CD14-positive monocyte (primary cell): ENCODE data around the gene PAMR1. TPM values are rescaled to one million over a fixed set of nuclear protein-coding genes. Genes with fewer than 3 reads are reported as not detected.

Experiments used
- DNase-seq, 3 donors: peaks; one replicate each; pipeline ENCODE4 v3.0.0-alpha.2; 2011 to 2022
- H2AFZ ChIP-seq: 2 replicates; pipeline ENCODE4 v1.6.0; 2012; ENCODE audit warnings: mild to moderate bottlenecking, low read depth, low read length, inconsistent platforms; ENCODE audit not compliant: insufficient read depth, poor library complexity, severe bottlenecking
- H3K27ac ChIP-seq, 2 donors: 1 replicate in 1 of 2; 2 replicates in 1 of 2; pipeline ENCODE4 v1.5.1; 2012 to 2013; ENCODE audit warnings: low read length in 2 of 2, control low read depth in 1 of 2, inconsistent platforms in 1 of 2, low read depth in 1 of 2, mild to moderate bottlenecking in 1 of 2
- H3K27me3 ChIP-seq, 2 donors: one replicate each; pipeline versions ENCODE4 v1.6.0 to v1.6.1; 2011 to 2013; ENCODE audit warnings: low read length in 2 of 2; ENCODE audit not compliant: control insufficient read depth in 2 of 2, insufficient read depth in 2 of 2
- H3K36me3 ChIP-seq, 2 donors: replicated peaks in 1 of 2; 1 replicate in 1 of 2; 2 replicates in 1 of 2; pipeline versions ENCODE4 v1.5.1 to v1.6.1; 2012 to 2013; ENCODE audit warnings: low read length in 2 of 2, control low read depth in 1 of 2, inconsistent platforms in 1 of 2, mild to moderate bottlenecking in 1 of 2; ENCODE audit not compliant: insufficient read depth in 2 of 2, control insufficient read depth in 1 of 2
- H3K4me1 ChIP-seq, 2 donors: 1 replicate in 1 of 2; 2 replicates in 1 of 2; pipeline versions ENCODE4 v1.5.1 to v1.6.1; 2012 to 2013; ENCODE audit warnings: low read length in 2 of 2, control low read depth in 1 of 2, inconsistent platforms in 1 of 2, mild to moderate bottlenecking in 1 of 2, moderate library complexity in 1 of 2; ENCODE audit not compliant: insufficient read depth in 2 of 2, control insufficient read depth in 1 of 2
- H3K4me2 ChIP-seq: replicated peaks from 2 replicates; pipeline ENCODE3; 2012; ENCODE audit warnings: low read length, moderate library complexity, mild to moderate bottlenecking; ENCODE audit not compliant: poor library complexity, severe bottlenecking; ENCODE audit errors: extremely low read depth
- H3K4me3 ChIP-seq, 3 experiments: fragments of 200-600 bp in 1 of 3; sonication (generic) in 1 of 3; replicated peaks in 1 of 3; 1 replicate in 2 of 3; 2 replicates in 1 of 3; pipeline ENCODE4 v1.5.1; 2011 to 2013; ENCODE audit warnings: low read length in 3 of 3, mild to moderate bottlenecking in 3 of 3, control low read depth in 2 of 3, low read depth in 2 of 3, inconsistent platforms in 1 of 3, moderate library complexity in 1 of 3
- H3K79me2 ChIP-seq: 2 replicates; pipeline ENCODE4 v1.6.0; 2012; ENCODE audit warnings: mild to moderate bottlenecking, control low read depth, inconsistent platforms, low read length, moderate library complexity; ENCODE audit not compliant: insufficient read depth
- H3K9ac ChIP-seq: 2 replicates; pipeline ENCODE4 v1.6.0; 2017; ENCODE audit warnings: low read length, mild to moderate bottlenecking; ENCODE audit not compliant: insufficient read depth, poor library complexity, severe bottlenecking
- H3K9me3 ChIP-seq, 2 donors: replicated peaks in 1 of 2; 1 replicate in 1 of 2; 2 replicates in 1 of 2; pipeline versions ENCODE4 v1.5.1 to v1.6.1; 2012 to 2013; ENCODE audit warnings: low read length in 2 of 2, control low read depth in 1 of 2; ENCODE audit not compliant: control insufficient read depth in 1 of 2, insufficient read depth in 1 of 2
- H4K20me1 ChIP-seq: 2 replicates; pipeline ENCODE4 v1.6.0; 2012; ENCODE audit warnings: mild to moderate bottlenecking, low read length, control low read depth, moderate library complexity; ENCODE audit not compliant: insufficient read depth
- H3K27ac Mint-ChIP-seq, 7 donors: one replicate each; pipeline ENCODE4 v1.8.0; 2020; ENCODE audit warnings: mild to moderate bottlenecking in 7 of 7, mixed read lengths in 7 of 7, moderate library complexity in 6 of 7, inconsistent platforms in 2 of 7
- H3K27me3 Mint-ChIP-seq, 3 donors: one replicate each; pipeline ENCODE4 v1.8.0; 2021 to 2022; ENCODE audit warnings: low read depth in 3 of 3, mild to moderate bottlenecking in 3 of 3, mixed read lengths in 3 of 3, moderate library complexity in 3 of 3, inconsistent platforms in 1 of 3
- H3K36me3 Mint-ChIP-seq, 2 donors: one replicate each; pipeline ENCODE4 v1.8.0; 2020; ENCODE audit warnings: mixed read lengths in 2 of 2, inconsistent platforms in 1 of 2, mild to moderate bottlenecking in 1 of 2
- H3K4me1 Mint-ChIP-seq: one replicate; pipeline ENCODE4 v1.8.0; 2020; ENCODE audit warnings: mild to moderate bottlenecking, mixed read lengths
- H3K4me3 Mint-ChIP-seq, 2 donors: one replicate each; pipeline ENCODE4 v1.8.0; 2020; ENCODE audit warnings: mild to moderate bottlenecking in 2 of 2, mixed read lengths in 2 of 2, moderate library complexity in 1 of 2
- H3K9me3 Mint-ChIP-seq, 7 donors: one replicate each; pipeline ENCODE4 v1.8.0; 2020 to 2022; ENCODE audit warnings: mixed read lengths in 7 of 7, mild to moderate bottlenecking in 6 of 7, moderate library complexity in 6 of 7, inconsistent platforms in 2 of 7
- WGBS: methylation state at CpG from one replicate; pipeline ENCODE4 v1.1.5; 2013; ENCODE audit warnings: missing lambda C conversion rate; ENCODE audit not compliant: insufficient coverage; 5-methylcytosine and 5-hydroxymethylcytosine counted together
- intact Hi-C, 2 donors: fragments of 100-400 bp; cut with micrococcal nuclease; formaldehyde crosslinking; loops; one replicate each; pipeline versions ENCODE4 v1.15.0 to v1.15.1; 2023
- polyA plus RNA-seq, 3 donors: library from polyadenylated mRNA; depleted of rRNA in 1 of 3; unstranded in 2 of 3; stranded (reverse) in 1 of 3; fragments of 300-500 nt in 2 of 3; fragments of >200 nt in 1 of 3; fragmentation: Illumina TruSeq in 2 of 3; gene quantifications; 1 replicate in 2 of 3; 2 replicates in 1 of 3; pipeline ENCODE4 v1.2.3, GENCODE V29; 2012 to 2021
- TF ChIP-seq, protein P1 (sequence below): fragments of 200-600 bp; IDR thresholded peaks from one replicate; pipeline ENCODE4 v1.8.0; 2022; ENCODE audit warnings: antibody characterized with exemption, mild to moderate bottlenecking

The PAMR1 gene
- polyA plus RNA-seq, 3 donors, result not detected

DNA sequence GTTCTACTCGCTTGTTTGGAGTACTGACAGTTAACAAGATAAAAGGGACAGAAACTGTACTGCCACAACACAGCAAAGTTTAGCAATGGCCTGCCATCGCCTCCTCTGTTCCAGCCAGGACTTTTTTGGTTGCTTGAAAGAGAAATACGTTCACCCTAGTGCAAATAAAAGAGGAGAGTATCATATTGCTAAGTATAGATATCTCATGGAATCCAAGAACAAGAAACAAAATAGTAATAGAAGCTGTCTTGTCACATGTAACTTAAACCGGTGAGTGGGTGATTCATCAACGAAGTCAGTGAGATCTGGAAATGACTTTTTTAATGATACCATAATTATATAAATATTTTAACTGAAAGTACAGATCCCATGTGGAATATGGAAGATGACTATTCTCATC, 141.5 kb downstream of the PAMR1 start:
- H3K9me3 ChIP-seq, result no peaks in the 10 kb centered on the region
- H3K36me3 Mint-ChIP-seq, result no peaks in the 10 kb centered on the region
- no peak overlapping the region for H3K4me3 Mint-ChIP-seq
- no peak for DNase-seq
- no CpG with 5 or more reads among the region's 5 CpGs for WGBS
- H3K27me3 ChIP-seq, result no peaks in the 10 kb centered on the region
- peaks cover 3 to 4% (median 3%) of the 10 kb centered on the region in 3 donors for H3K27me3 Mint-ChIP-seq
- H3K4me1 Mint-ChIP-seq, result peaks cover 3% of the 10 kb centered on the region
- intact Hi-C loops, result loop anchor here (10.0 kb wide), 2 partner anchors 209 to 239 kb away; no protein-coding TSS in a partner anchor
- no peak overlapping the region for H3K4me2 ChIP-seq
- H4K20me1 ChIP-seq, result no peaks in the 10 kb centered on the region
- H2AFZ ChIP-seq, result no peak overlapping the region
- no peaks in the 10 kb centered on the region for H3K36me3 ChIP-seq
- no peaks in the 10 kb centered on the region for H3K9me3 Mint-ChIP-seq
- TF ChIP-seq, protein P1, sequence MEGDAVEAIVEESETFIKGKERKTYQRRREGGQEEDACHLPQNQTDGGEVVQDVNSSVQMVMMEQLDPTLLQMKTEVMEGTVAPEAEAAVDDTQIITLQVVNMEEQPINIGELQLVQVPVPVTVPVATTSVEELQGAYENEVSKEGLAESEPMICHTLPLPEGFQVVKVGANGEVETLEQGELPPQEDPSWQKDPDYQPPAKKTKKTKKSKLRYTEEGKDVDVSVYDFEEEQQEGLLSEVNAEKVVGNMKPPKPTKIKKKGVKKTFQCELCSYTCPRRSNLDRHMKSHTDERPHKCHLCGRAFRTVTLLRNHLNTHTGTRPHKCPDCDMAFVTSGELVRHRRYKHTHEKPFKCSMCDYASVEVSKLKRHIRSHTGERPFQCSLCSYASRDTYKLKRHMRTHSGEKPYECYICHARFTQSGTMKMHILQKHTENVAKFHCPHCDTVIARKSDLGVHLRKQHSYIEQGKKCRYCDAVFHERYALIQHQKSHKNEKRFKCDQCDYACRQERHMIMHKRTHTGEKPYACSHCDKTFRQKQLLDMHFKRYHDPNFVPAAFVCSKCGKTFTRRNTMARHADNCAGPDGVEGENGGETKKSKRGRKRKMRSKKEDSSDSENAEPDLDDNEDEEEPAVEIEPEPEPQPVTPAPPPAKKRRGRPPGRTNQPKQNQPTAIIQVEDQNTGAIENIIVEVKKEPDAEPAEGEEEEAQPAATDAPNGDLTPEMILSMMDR, result no peak
- no peak overlapping the region for H3K9ac ChIP-seq
- no peak overlapping the region for H3K27ac ChIP-seq
- no peaks in the 10 kb centered on the region for H3K4me1 ChIP-seq
- H3K27ac Mint-ChIP-seq, result no peak overlapping the region
- H3K79me2 ChIP-seq, result no peaks in the 10 kb centered on the region
- no peak overlapping the region for H3K4me3 ChIP-seq

Other genes starting within 250 kb of the PAMR1 start
- gene SLC1A2, start 106.1 kb downstream of the PAMR1 start, polyA plus RNA-seq, result under 1 TPM in 1 of 3 donors, not detected in 2; 0.07 TPM
- under 1 TPM in 1 of 3 donors, not detected in 2; 0.05 TPM for gene FJX1, start 92.8 kb upstream of the PAMR1 start, polyA plus RNA-seq
- gene TRIM44, start 137.2 kb upstream of the PAMR1 start, polyA plus RNA-seq, result 10 to 100 TPM; 25.3 to 47.1 (median 45.9) TPM